NOMO-1 (cell line): ENCODE data around the gene MRPS18A.
A peak's percentile ranks its signal among the peaks of the same experiment; 100 is the strongest.
"Not testable (repeated sequence)": the region's sequence is repeated elsewhere in the genome, so short reads cannot be mapped to it uniquely, and the experiment has no call there.

Experiments used
- DNase-seq, 2 experiments: peaks; one replicate each; lab custom pipeline; 2025; ENCODE audit not compliant: unreplicated experiment in 2 of 2; lab: John Stamatoyannopoulos, UW

Gene MRPS18A

GRCh38 chr6:43639984-43640800 lies 47.4 kb downstream of the MRPS18A start:
- no peak for DNase-seq

GRCh38 chr6:43636308-43636659 lies 51.3 kb downstream of the MRPS18A start:
- DNase-seq: peak in 1 of 2 experiments; percentile 9

GRCh38 chr6:43635387-43636307 lies 51.9 kb downstream of the MRPS18A start, which contains the start of gene MAD2L1BP:
MAD2L1BP (plus strand) TSS chr6:43635840; CDS start chr6:43635876, 36 bp downstream.
- peak; percentile 69 to 70 for DNase-seq

GRCh38 chr6:43634702-43635303 lies 52.8 kb downstream of the MRPS18A start:
- no peak for DNase-seq

- DNase-seq: not testable (repeated sequence)
These were observed 54.6 kb downstream of the MRPS18A start for GRCh38 chr6:43633002-43633401.

- no peak for DNase-seq
These were observed 56.5 kb downstream of the MRPS18A start for GRCh38 chr6:43630980-43631619.

GRCh38 chr6:43629505-43630300 lies 57.9 kb downstream of the MRPS18A start:
- peak; percentile 98 to 99 for DNase-seq

- DNase-seq: peak; percentile 98
These were observed 58.5 kb downstream of the MRPS18A start, which contains the start of gene GTPBP2 for GRCh38 chr6:43629104-43629504. GTPBP2 (minus strand) TSS chr6:43629264; CDS start chr6:43629162, 102 bp downstream.

- peak in 1 of 2 experiments; percentile 59 for DNase-seq
These were observed 59.0 kb downstream of the MRPS18A start for GRCh38 chr6:43628393-43629103.

- peak in 1 of 2 experiments; percentile 8 for DNase-seq
These were observed 60.4 kb downstream of the MRPS18A start for GRCh38 chr6:43627008-43627825.

GRCh38 chr6:43625393-43625992 lies 62.1 kb downstream of the MRPS18A start:
- no peak for DNase-seq

- DNase-seq: no peak
These were observed 62.8 kb downstream of the MRPS18A start for GRCh38 chr6:43624786-43625288.

GRCh38 chr6:43623880-43624785 lies 63.5 kb downstream of the MRPS18A start:
- DNase-seq: no peak

- no peak for DNase-seq
These were observed 65.0 kb downstream of the MRPS18A start for GRCh38 chr6:43622541-43622940.

GRCh38 chr6:43621836-43622180 lies 65.8 kb downstream of the MRPS18A start:
- no peak for DNase-seq
